HG02610 (cell line): Measurements from ENCODE around the gene ZSWIM3.
A peak's percentile ranks its signal among the peaks of the same experiment; 100 is the strongest.
"Not testable (repeated sequence)": the region's sequence is repeated elsewhere in the genome, so short reads cannot be mapped to it uniquely, and the experiment has no call there.

ENCODE experiments used
- ATAC-seq: cut with Tn5 transposase; IDR thresholded peaks from one replicate; pipeline ENCODE4 v1.9.1; 2021; ENCODE audit warnings: mild to moderate bottlenecking, moderate library complexity; ENCODE audit not compliant: unreplicated experiment

ZSWIM3 gene

DNA sequence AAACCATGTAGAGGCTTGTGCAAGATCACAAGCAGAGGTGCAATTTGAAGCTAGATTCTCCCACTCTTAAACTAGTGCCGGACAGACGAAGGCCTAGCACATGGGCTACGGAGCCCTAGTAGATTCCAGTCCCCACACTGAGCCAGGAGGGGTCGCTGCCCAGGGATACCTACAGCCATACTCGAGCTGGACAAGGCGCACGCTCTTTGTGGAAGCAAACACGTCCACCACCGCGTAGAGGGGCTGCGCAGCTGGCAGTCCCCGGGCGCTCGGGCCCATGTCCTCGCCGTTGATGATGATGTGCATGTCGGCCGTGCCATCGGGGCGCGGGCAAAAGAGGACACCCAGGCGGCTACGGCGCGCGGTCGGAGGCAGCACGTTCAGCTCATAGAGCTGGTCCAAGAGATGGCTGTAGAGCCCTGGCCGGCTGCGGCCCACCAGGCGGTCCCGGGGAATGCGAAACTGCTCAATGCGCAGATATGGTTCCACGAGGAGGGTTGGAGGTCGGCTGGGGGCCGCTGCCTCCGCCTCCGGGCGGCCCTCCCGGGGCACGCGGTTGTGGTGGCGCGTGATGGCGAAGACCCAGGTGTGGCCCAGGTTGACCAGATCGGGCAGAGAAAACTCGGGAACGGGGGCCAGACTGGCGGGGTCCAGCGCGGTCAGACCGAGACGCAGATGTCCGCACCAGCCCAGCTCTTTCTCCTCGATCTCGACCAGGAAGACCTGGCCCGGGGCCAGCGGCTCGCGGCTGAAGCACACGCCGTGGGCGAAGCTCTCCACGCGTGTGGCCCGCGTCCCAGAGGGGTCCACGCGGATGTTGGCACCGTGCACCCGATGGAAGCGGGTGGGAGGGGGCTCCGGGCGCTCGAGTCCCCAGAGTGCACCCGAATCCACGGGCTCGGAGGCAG, 32.9 kb downstream of the ZSWIM3 start:
- no peak for ATAC-seq

DNA sequence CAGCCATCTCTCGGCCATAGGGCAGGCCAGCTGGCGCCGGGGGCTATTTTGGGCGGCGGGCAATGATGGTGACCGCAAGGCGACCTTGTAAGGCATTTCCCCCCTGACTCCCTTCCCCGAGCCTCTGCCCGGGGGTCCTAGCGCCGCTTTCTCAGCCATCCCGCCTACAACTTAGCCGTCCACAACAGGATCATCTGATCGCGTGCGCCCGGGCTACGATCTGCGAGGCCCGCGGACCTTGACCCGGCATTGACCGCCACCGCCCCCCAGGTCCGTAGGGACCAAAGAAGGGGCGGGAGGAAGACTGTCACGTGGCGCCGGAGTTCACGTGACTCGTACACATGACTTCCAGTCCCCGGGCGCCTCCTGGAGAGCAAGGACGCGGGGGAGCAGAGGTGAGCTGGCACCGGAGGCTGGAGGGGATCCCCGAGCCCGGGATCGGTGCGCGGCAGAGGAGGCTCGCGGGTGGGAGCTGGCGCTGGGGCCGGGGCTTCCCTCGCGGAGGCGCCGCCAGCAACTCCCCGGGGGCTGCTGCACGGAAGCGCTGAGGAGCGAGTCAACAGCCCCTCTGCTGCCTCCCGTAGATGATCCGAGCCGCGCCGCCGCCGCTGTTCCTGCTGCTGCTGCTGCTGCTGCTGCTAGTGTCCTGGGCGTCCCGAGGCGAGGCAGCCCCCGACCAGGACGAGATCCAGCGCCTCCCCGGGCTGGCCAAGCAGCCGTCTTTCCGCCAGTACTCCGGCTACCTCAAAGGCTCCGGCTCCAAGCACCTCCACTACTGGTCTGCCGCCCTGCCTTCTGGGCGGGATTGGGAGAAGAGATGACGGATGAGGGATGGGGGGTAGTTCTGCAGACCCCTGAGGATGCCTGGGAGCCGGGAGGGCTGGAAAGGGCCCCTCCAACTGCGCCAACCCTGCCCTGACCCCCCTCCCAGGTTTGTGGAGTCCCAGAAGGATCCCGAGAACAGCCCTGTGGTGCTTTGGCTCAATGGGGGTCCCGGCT, 33.9 kb downstream of the ZSWIM3 start, which contains the start of the genes CTSA and NEURL2:
Gene CTSA, plus strand, starts transcription at position 351 of the 999 bp plus-strand sequence. Its CDS starts 234 bp downstream, at position 585.
Gene NEURL2, minus strand, starts transcription at position 224 of the 999 bp plus-strand sequence. Its CDS starts 217 bp downstream, at position 7.
- peak; percentile 77 for ATAC-seq

DNA sequence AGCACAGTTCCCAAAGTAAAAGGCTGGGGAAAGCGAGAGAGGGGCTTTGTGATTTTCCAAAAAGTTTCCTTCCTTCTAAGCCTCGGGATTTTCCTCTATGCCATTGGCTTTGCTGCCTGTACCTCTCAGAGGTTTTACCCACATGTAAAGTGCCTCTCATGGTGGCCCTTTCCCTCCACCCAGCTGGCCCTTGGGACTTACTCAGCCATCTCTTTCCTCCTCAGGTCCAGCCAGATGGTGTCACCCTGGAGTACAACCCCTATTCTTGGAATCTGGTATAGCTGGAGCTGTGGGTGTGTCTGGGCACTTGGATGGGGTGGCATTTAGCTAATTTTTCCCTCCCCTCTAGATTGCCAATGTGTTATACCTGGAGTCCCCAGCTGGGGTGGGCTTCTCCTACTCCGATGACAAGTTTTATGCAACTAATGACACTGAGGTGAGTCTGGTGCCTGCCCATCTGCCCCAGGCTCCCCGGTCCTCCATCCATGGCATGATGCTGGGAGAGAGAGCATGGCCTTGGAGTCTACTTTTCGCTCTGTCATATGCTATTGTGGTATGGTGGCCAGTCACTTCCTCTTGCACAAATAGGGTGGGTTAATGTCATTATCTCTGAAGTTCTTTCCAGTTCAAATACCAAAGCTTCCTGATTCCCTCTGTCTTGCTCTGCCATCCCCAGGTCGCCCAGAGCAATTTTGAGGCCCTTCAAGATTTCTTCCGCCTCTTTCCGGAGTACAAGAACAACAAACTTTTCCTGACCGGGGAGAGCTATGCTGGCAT, 34.8 kb downstream of the ZSWIM3 start:
- no peak for ATAC-seq

DNA sequence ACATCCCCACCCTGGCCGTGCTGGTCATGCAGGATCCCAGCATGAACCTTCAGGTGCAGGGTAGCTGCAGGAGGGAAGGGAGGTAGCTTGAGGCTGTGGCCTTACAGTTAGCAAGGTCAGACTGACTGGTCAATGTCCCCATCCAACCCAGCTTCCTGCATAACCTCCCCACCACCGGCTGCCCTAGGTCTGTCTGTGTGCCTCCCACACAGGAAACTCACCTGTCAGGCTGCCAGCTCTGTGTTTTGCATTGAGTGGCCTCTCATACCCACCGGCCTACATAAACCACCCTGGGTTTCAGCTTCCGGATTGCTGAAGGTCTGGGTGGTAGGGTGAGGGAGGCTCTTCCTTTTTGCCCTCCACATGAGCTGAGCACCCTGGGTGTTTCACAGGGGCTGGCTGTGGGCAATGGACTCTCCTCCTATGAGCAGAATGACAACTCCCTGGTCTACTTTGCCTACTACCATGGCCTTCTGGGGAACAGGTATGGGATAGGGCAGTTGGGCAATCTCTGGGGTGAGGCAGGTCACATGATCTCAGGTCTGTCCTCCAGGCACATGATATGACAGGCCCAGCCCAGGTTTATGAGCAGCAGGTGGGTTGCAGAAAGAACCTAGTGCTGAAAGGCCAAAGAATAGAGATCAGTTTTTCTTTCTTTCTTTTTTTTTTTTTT, 35.5 kb downstream of the ZSWIM3 start:
- no peak for ATAC-seq

DNA sequence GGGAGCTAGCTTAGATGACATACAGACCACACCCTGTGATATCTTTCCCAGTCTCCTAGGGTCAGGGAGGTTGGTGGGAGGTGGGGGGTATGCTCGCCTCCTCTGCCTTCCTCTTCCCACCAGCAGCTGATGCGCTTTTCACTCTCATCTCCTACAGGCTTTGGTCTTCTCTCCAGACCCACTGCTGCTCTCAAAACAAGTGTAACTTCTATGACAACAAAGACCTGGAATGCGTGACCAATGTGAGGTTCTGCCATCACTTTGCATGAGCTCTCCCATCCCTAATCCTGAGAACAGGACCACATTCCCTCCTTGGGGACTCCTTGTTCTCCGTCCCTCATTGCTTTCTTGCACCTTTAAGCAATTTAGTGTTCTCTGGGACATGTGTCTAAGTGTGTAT, 36.4 kb downstream of the ZSWIM3 start:
- no peak for ATAC-seq

DNA sequence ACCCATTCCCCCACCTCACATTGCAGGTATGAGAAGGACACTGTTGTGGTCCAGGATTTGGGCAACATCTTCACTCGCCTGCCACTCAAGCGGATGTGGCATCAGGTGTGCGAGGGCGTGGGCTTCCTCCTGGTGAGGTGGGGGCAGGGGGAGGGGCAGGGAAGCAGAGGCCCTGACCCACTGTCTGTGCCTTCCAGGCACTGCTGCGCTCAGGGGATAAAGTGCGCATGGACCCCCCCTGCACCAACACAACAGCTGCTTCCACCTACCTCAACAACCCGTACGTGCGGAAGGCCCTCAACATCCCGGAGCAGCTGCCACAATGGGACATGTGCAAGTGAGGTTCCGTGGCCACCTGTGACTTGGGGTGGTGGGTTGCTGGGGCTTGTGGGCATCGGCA, 37.4 kb downstream of the ZSWIM3 start:
- ATAC-seq: no peak

DNA sequence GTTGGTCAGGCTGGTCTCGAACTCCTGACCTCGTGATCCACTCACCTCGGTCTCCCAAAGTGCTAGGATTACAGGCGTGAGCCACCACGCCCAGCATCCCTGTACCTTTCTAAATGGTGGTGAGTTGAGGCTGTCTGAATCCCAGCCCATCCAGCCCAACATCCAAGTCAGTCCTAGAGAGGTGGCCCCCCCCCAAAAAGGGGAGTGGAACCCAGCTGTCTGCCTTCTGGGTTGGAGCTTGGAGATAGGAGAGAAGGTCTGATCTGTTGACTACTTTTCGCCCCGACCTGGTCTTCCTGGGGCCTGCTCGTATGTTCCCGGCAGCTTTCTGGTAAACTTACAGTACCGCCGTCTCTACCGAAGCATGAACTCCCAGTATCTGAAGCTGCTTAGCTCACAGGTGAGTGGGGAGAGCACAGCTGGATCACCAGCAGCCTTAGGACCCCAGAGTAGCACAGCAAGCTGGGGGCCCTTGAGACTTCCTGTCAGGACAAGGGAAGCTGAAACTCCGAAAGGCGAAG, 39.3 kb downstream of the ZSWIM3 start:
- no peak for ATAC-seq

DNA sequence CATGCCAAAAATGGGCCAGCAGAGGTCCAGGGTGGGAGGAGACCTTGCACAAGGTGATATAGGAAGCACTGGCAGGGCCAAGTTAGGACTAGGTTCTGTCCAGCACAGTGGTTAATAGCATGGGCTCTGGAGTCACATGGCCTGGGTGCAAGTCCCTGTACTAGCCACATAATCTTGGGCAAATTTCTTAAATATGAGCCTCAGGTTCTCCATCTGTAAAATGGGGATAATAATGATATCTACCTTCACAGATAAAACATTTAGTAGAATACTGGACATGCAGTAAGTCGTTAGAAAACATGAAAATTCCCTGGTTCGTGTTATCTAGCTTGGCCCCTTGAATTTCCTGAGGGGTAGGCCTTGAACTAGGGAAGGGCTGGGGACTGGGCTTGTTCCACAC, 39.9 kb downstream of the ZSWIM3 start:
- ATAC-seq: no peak

DNA sequence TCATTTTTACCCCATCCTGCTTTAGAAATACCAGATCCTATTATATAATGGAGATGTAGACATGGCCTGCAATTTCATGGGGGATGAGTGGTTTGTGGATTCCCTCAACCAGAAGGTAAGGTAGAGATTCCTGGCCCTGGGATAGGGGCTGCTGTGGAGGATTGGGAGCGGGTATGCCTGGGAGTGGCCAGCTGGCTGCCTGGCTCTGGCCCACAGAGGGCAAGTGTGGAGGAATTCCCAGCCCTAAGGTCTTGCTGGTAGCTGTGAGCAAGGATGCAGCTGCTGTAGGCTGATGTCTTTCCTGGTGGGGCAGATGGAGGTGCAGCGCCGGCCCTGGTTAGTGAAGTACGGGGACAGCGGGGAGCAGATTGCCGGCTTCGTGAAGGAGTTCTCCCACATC, 40.3 kb downstream of the ZSWIM3 start:
- no peak for ATAC-seq

DNA sequence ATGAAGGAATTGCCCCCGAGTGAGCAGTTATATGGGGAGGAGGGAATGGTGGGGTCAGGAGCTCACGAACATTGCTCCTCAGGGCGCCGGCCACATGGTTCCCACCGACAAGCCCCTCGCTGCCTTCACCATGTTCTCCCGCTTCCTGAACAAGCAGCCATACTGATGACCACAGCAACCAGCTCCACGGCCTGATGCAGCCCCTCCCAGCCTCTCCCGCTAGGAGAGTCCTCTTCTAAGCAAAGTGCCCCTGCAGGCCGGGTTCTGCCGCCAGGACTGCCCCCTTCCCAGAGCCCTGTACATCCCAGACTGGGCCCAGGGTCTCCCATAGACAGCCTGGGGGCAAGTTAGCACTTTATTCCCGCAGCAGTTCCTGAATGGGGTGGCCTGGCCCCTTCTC, 40.9 kb downstream of the ZSWIM3 start:
- no peak for ATAC-seq

DNA sequence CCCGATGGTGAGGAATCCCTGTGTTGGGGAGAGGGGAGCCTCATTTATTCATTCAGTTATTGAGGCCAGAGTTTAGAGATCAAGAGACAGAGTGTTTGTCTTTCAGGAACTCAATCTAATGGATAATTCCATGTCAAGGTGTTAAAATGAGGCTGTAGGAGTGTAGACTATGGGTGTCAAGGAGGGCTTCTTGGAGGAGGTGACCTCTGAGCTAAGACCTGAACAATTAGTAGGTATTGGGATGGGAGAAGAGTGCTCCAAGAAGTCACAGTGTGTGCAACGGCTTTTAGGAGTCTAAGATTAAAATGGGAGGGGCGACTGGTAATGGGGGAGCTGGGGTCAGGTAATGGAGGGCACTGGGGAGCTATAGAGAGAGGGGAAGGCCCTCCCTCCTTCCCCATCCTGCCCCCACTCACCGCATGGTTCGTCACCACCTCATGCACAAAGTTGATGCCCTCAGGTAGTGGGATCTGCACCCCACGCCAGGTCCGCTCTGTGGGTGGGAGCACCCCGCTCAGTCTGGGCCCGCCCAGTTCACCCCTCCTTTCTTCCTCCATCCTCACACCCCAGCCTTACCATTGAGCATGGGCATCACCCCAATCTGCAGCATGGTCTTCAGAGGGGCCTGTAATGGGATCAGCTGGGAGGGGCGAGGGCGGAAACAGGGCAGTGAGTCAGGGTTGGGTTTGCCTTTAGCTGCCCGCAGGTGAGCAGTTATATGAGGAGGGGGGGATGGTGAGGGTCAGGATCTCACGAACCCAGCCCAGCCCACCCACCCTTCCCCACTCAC, 41.8 kb downstream of the ZSWIM3 start:
- ATAC-seq: no peak

DNA sequence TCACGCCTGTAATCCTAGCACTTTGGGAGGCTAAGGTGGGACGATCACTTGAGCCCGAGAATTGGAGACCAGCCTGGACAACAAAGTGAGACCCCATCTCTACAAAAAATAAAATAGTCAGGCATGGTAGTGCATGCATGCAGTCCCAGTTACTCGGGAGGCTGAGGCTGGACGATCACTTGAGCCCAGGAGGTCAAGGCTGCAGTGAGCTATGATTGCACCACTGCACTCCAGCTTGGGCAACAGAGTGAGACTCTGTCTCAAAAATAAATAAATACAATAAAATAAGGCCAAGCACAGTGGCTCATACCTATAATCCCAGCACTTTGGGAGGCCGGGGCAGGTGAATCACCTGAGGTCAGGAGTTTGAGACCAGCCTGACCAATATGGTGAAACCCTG, 43.9 kb downstream of the ZSWIM3 start:
- ATAC-seq: not testable (repeated sequence)

DNA sequence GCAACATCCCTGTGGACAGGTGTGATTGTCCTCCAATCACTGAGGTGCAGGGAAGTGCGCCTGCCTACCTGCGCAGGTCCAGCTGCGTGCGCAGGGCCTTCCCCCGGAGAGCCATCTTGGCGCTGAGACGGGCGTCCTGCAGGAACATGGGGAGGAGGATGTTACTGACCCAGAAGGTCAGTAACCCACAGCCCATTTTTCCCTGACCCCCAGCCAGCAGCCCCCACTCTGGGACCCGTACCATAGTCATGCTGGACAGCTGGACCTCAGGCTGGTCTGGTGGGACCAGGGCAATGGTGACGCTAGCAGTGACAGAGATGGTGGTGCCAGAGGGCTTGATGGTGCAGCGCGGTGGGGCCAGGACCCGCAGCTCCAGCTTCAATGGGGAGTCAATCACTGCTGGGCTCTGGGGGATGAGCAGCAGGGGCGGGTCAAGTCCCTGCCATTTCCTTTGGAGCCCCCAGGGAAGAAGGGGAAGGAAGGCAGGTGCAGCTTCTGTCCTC, 44.8 kb downstream of the ZSWIM3 start:
- no peak for ATAC-seq

DNA sequence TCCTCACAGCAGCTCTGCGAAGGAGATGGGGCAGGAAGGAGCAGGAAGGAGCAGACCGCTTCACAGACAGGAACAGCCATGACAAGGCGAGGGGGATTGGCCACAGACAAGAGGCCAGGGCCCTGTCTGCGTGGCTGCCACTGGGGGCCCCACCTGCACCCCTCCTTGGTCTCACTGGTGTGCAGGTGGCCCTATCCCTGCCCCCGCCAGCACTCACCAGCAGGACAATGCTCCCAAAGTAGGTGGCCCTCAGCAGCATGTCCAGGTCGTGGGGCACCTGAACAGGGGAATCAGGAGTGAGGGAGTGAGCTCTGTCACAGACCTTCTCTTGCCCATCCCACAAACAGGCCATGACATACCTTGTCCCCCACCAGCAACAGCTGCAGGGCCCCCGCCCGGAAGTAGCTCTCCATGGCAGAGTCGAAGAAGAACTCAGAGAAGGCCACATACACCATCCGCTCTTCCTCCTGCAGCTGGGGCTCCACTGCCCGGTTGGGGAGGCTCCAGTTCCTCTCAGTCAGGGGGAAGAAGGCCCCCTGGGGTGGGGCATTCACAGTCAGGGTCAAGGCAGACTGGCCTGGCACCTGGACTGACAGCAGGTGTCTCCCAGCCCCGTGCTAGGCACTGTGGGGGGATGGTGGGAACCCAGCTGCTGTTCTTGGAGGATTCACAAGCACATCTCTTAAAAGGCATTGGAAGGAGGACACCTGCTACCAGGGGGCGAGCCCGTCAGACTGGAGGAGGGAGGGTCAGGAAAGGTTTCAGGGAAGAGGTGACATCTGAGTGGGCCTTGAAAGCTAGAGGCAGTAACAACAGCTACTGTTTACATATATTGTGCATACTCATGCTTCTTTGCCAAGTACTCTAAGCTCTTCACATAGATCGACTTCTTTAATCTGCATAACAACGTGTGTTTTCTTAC, 47.4 kb downstream of the ZSWIM3 start:
- ATAC-seq: no peak

DNA sequence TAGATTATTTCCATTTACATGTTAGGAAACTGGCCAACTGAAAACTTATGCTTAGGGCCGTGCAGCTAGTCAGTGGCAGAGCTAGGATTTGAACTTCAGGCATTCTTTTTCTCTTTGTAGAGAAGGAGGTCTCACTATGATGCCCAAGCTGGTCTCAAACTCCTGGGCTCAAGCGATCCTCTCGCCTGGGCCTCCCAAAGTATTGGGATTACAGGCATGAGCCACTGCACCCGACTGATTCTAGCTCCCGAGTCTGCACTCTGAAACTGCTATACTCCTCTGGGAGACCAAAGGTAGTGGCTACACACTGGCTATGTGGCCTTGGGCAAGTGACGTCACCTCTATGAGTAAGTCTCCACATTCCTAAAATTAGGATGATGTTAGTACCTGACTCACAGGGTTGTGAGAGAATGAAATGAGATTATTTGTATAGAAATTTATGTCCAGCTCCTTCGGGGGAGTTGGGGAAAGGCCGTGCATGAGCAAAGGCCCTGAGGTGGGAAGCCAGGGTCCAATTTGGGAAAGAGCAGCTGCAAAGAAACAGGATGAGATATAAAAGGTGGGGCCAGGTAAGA, 48.2 kb downstream of the ZSWIM3 start:
- ATAC-seq: no peak

DNA sequence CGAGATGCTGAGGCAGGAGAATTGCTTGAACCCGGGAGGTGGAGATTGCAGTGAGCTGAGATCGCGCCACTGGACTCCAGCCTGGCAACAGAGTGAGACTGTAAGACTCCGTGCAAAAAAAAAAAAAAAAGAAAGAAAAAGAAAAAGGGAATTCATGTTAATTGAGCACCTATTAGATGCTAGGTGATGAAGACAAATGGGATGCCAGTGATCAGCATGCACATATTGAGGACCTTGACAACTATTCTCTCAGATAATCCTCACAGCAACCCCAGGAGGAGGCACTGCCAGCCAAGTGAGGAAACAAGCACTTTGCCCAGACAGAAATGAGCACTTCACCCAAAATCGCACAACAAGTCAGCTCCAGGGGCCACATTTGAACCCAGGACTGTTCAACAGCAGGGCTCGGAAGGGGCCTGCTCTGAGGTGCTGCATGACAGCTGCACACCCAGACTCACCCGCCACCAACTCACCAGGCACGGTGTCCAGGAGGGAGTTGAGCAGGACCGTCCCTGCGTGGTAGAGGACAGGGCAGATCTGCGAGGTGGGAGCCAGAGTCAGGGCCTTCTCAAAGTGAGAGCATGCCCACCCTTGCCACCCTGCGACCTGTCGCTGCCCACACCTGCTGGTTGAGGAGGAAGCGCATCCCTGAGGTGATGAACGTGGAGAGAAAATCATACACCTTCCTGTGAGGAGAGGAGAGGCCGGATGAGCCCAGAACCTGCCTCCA, 50.0 kb downstream of the ZSWIM3 start:
- no peak for ATAC-seq

DNA sequence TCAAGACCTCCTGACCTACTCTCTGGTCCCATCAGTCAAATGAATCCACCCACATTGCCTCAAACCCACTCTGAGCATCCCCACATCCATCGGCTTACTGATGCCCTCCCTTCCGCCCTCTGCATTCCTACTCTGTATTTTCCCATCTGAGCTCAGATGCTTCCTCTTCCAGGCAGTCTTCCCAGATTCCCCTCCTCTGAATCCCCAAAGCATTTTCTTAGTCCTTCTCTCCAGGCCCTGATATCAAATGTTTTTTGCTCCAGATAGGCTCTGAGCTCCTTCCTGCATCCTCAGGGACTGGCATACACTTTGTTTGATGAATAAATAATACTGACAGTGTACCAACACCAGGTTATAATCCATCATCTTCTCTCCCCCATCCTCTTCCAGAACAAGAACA, 50.7 kb downstream of the ZSWIM3 start:
- no peak for ATAC-seq
